ENCODE results near the gene C2orf78.

DNA sequence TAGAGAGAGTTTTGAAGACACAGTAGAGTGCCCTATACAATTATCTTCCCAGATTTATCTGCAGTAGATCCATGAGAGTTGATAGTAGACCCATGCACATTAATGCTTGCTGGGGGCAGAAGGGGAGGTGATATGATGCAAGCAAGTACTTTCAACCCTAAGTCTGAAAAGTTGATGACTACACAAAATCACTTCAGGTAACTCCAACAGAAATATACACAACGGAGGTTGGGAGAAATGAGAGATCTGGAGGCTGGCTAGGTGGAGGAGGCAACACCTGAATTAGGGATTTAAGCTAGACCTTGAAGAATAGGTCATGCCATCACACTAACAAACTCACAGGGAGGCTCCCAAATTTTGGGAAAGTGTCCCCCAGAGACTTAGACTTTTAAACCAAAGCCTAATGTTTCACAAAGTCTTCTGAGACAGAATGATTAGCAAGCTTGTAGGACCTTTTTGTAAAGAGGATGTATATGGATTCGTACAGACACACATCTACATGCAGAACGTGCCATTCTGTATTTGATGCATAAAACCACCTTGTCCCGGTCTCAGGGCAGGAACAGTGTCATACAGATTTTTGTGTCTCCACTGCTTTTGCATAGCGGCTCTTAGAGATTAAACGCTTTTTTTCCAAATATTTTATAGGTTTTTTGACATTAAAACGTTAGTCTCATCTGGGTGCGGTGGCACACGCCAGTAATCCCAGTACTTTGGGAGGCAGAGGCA is 43.8 kb downstream of the C2orf78 start:
- TF ChIP-seq, protein P1, sequence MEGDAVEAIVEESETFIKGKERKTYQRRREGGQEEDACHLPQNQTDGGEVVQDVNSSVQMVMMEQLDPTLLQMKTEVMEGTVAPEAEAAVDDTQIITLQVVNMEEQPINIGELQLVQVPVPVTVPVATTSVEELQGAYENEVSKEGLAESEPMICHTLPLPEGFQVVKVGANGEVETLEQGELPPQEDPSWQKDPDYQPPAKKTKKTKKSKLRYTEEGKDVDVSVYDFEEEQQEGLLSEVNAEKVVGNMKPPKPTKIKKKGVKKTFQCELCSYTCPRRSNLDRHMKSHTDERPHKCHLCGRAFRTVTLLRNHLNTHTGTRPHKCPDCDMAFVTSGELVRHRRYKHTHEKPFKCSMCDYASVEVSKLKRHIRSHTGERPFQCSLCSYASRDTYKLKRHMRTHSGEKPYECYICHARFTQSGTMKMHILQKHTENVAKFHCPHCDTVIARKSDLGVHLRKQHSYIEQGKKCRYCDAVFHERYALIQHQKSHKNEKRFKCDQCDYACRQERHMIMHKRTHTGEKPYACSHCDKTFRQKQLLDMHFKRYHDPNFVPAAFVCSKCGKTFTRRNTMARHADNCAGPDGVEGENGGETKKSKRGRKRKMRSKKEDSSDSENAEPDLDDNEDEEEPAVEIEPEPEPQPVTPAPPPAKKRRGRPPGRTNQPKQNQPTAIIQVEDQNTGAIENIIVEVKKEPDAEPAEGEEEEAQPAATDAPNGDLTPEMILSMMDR (IDR thresholded peaks at IDR 0.05; ENCODE audit: low read depth, low read length, missing input control): no peak
- TF ChIP-seq SP1 (IDR thresholded peaks at IDR 0.05) (no peak), RAD21 (IDR thresholded peaks at IDR 0.05) (no peak), TAF1 (conservative IDR thresholded peaks at IDR 0.05) (no peak), RXRA (IDR thresholded peaks at IDR 0.05) (no peak), FOXA1 (IDR thresholded peaks at IDR 0.05) (no peak)
- TF ChIP-seq, protein P2, sequence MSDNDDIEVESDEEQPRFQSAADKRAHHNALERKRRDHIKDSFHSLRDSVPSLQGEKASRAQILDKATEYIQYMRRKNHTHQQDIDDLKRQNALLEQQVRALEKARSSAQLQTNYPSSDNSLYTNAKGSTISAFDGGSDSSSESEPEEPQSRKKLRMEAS (IDR thresholded peaks at IDR 0.05): no peak
- TF ChIP-seq, protein P3, sequence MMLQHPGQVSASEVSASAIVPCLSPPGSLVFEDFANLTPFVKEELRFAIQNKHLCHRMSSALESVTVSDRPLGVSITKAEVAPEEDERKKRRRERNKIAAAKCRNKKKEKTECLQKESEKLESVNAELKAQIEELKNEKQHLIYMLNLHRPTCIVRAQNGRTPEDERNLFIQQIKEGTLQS (IDR thresholded peaks at IDR 0.05): no peak
